MCF 10A (cell line): ENCODE results near the gene ZNF440. TPM values are rescaled to one million over a fixed set of nuclear protein-coding genes. Genes with fewer than 3 reads are reported as not detected.

Experiments used
- BruUV-seq: library from RNA; stranded (reverse); fragments of 400-500 nt; replicated peaks from 2 replicates; lab custom pipeline; 2021; lab: Mats Ljungman, UMichigan
- CTCF ChIA-PET: fragments of 300-600 bp; sonication (Branson Sonifier 250); formaldehyde crosslinking; extraction: SDS; loops from one replicate; lab custom pipeline; 2021; ENCODE audit warnings: antibody characterized with exemption, inconsistent platforms; lab: Yijun Ruan, JAX
- POLR2A ChIA-PET: fragments of 300-600, 350-650 bp; sonication (Branson Sonifier 250); formaldehyde crosslinking; extraction: SDS; loops from one replicate; lab custom pipeline; 2020; ENCODE audit warnings: antibody characterized with exemption, inconsistent platforms; lab: Yijun Ruan, JAX
- DNase-seq: peaks from one replicate; pipeline ENCODE4 v3.0.0-alpha.2; 2018; ENCODE audit not compliant: unreplicated experiment
- H3K27ac Mint-ChIP-seq: one replicate; pipeline ENCODE4 v1.8.0; 2022; ENCODE audit warnings: mild to moderate bottlenecking, low read depth, mixed read lengths; ENCODE audit not compliant: unreplicated experiment
- H3K27me3 Mint-ChIP-seq: one replicate; pipeline ENCODE4 v1.8.0; 2022; ENCODE audit warnings: mixed read lengths; ENCODE audit not compliant: insufficient read depth, unreplicated experiment
- H3K36me3 Mint-ChIP-seq: one replicate; pipeline ENCODE4 v1.8.0; 2022; ENCODE audit warnings: mild to moderate bottlenecking, moderate library complexity, mixed read lengths; ENCODE audit not compliant: insufficient read depth, unreplicated experiment
- H3K4me1 Mint-ChIP-seq: one replicate; pipeline ENCODE4 v1.8.0; 2022; ENCODE audit warnings: mixed read lengths; ENCODE audit not compliant: insufficient read depth, unreplicated experiment
- H3K4me3 Mint-ChIP-seq: one replicate; pipeline ENCODE4 v1.8.0; 2022; ENCODE audit warnings: mild to moderate bottlenecking, moderate library complexity, mixed read lengths; ENCODE audit not compliant: unreplicated experiment
- H3K9me3 Mint-ChIP-seq: one replicate; pipeline ENCODE4 v1.8.0; 2022; ENCODE audit warnings: mixed read lengths; ENCODE audit not compliant: unreplicated experiment
- intact Hi-C: fragments of 100-400 bp; cut with micrococcal nuclease; formaldehyde crosslinking; loops from 2 replicates; pipeline ENCODE4 v1.14.1; 2022
- total RNA-seq: library from RNA; stranded (reverse); gene quantifications from 2 replicates; pipeline ENCODE4 v1.2.3, GENCODE V29; 2022
- TF ChIP-seq, protein P1 (sequence below): fragments of 200-600 bp; IDR thresholded peaks from one replicate; pipeline ENCODE4 v1.8.0; 2022; ENCODE audit warnings: antibody characterized with exemption, mild to moderate bottlenecking; ENCODE audit not compliant: unreplicated experiment

Gene ZNF440
- total RNA-seq, 1 experiment from 2014 or later, result 2.6 TPM

DNA sequence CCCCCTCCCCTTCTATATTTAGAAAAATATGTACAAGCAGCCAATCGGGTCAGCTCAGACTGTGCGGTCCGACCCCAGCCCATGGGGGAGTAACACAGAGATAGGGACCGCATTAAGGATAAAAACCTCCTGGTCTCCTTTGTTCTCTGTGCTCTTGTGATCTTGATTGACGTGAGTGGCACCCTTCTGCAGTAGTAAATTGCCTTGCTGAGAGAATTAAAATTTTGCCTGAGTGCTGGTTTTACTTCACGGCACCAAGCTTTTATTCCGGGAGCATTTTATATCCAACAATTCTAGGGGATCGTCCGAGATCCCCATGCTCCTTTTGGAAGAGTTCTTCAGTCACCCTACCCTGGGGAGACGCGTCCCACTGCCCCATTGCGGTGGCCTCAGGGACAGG is 66.5 kb downstream of the ZNF440 start:
- intact Hi-C loops, result no loop called here
- TF ChIP-seq, protein P1, sequence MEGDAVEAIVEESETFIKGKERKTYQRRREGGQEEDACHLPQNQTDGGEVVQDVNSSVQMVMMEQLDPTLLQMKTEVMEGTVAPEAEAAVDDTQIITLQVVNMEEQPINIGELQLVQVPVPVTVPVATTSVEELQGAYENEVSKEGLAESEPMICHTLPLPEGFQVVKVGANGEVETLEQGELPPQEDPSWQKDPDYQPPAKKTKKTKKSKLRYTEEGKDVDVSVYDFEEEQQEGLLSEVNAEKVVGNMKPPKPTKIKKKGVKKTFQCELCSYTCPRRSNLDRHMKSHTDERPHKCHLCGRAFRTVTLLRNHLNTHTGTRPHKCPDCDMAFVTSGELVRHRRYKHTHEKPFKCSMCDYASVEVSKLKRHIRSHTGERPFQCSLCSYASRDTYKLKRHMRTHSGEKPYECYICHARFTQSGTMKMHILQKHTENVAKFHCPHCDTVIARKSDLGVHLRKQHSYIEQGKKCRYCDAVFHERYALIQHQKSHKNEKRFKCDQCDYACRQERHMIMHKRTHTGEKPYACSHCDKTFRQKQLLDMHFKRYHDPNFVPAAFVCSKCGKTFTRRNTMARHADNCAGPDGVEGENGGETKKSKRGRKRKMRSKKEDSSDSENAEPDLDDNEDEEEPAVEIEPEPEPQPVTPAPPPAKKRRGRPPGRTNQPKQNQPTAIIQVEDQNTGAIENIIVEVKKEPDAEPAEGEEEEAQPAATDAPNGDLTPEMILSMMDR, result no peak
- Mint-ChIP-seq H3K36me3 (no peaks in the 10 kb centered on the region), H3K9me3 (peaks cover 41% of the 10 kb centered on the region), H3K4me3 (no peak overlapping the region), H3K27me3 (no peaks in the 10 kb centered on the region), H3K27ac (no peak overlapping the region), H3K4me1 (no peaks in the 10 kb centered on the region)
- POLR2A ChIA-PET, result interaction anchor here (0.7 to 1.8 kb wide), 2 partner anchors 191 to 260 kb away, joined by 3 to 5 read pairs; partner anchors contain the start of gene ZNF20
- no peak for DNase-seq
- CTCF ChIA-PET, result interaction anchor here (0.6 to 1.3 kb wide), 4 partner anchors 88 to 259 kb away, joined by 3 to 5 read pairs (median 4); partner anchors contain the start of gene ZNF20
- BruUV-seq, result no TSS peak

DNA sequence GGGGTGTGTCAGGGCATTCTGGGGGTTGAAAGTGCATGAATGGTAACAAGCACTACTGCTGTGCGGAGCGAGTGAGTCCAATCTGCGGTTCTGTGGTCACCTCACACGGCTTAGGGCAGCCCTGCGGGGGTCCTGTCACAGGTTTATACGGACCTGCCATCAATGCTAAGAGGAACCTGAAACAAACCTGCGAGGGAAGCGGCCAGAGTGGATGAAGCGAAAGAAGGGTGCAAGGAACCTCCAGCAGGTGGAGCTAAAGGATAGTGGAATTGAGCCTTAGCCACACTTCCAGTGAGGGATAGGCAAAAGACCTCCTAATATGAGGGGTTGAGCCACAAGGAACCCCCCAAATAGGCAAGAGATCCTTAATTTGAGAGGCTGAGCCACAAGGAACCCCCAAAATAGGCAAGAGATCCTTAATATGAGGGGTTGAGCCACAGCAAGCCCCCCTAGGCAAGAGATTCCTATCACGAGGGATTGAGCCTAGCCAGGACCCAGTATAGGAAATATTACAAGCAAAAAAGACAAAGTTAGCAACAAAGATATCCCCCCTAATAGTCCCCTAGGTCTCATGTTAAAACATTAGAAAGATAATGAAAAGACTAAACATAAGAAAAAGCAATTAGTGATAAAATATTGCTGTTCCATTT is 67.2 kb downstream of the ZNF440 start:
- H3K27ac Mint-ChIP-seq, result no peak overlapping the region
- CTCF ChIA-PET, result interaction anchor here (0.6 to 1.5 kb wide), 5 partner anchors 89 to 259 kb away, joined by 3 to 6 read pairs (median 3); partner anchors contain the start of gene ZNF20
- BruUV-seq, result no TSS peak
- POLR2A ChIA-PET, result interaction anchor here (0.7 to 1.8 kb wide), 2 partner anchors 191 to 259 kb away, joined by 3 to 5 read pairs; partner anchors contain the start of gene ZNF20
- H3K9me3 Mint-ChIP-seq, result peaks cover 35% of the 10 kb centered on the region
- TF ChIP-seq, protein P1, result no peak
- H3K4me1 Mint-ChIP-seq, result no peaks in the 10 kb centered on the region
- intact Hi-C loops, result no loop called here
- no peaks in the 10 kb centered on the region for H3K36me3 Mint-ChIP-seq
- H3K4me3 Mint-ChIP-seq, result no peak overlapping the region
- DNase-seq, result peak; percentile 30
- H3K27me3 Mint-ChIP-seq, result no peaks in the 10 kb centered on the region

DNA sequence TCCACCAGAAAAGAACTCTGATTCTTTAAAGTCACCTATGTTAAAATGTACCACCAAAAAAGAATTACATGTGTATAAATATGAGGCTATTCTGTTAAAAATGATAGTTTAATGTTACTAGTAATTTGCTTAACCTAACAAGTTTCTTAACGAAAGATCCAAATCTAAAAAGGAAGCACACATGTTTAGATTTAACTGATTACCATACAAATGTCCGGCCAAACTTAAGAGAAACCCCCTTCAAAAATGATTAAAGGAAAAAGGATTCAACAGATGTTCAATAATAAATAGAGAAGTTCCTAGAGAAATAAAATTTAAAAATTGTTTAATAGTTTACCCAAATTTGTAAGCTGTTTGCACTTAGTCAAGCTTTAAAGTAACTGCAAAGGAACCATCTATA is 68.5 kb downstream of the ZNF440 start:
- BruUV-seq, result no TSS peak
- DNase-seq, result no peak
- intact Hi-C loops, result no loop called here
- no peak overlapping the region for H3K27ac Mint-ChIP-seq
- no peaks in the 10 kb centered on the region for H3K27me3 Mint-ChIP-seq
- no peaks in the 10 kb centered on the region for H3K4me1 Mint-ChIP-seq
- ChIA-PET POLR2A (no interaction called here), CTCF (interaction anchor here (0.6 to 1.5 kb wide), 8 partner anchors 39 to 259 kb away, joined by 3 to 6 read pairs (median 3); partner anchors contain the start of gene ZNF20)
- H3K4me3 Mint-ChIP-seq, result no peak overlapping the region
- TF ChIP-seq, protein P1, result no peak
- H3K36me3 Mint-ChIP-seq, result no peaks in the 10 kb centered on the region
- peaks cover 29% of the 10 kb centered on the region for H3K9me3 Mint-ChIP-seq

Other genes starting within 250 kb of the ZNF440 start
- gene ACP5, start 236.6 kb upstream of the ZNF440 start, total RNA-seq, result not detected in 2 replicates
- 8.7 and 10.9 TPM in 2 replicates for gene ZNF627, start 216.8 kb upstream of the ZNF440 start, total RNA-seq
- gene ZNF823, start 75.3 kb upstream of the ZNF440 start, total RNA-seq, result 0.54 and 1.9 TPM in 2 replicates
- 3.4 and 4.2 TPM in 2 replicates for gene ZNF441, start 47.3 kb upstream of the ZNF440 start, total RNA-seq
- not detected in 2 replicates for gene ZNF491, start 15.8 kb upstream of the ZNF440 start, total RNA-seq
- gene ZNF439, start 34.5 kb downstream of the ZNF440 start, total RNA-seq, result not detected in 2 replicates
- not detected in 2 replicates for gene ZNF69, start 73.5 kb downstream of the ZNF440 start, total RNA-seq
- gene ZNF700, start 110.8 kb downstream of the ZNF440 start, total RNA-seq, result 5.6 and 5.9 TPM in 2 replicates
- gene ZNF763, start 150.8 kb downstream of the ZNF440 start, total RNA-seq, result 0.23 and 0.25 TPM in 2 replicates
- gene ZNF433, start 221.4 kb downstream of the ZNF440 start, total RNA-seq, result 1.3 and 1.6 TPM in 2 replicates
- gene ZNF878, start 238.7 kb downstream of the ZNF440 start, total RNA-seq, result not detected in 2 replicates